DMS79 (cell line): ENCODE measurements around the gene COQ8B.
"Not testable (repeated sequence)": the region's sequence is repeated elsewhere in the genome, so short reads cannot be mapped to it uniquely, and the experiment has no call there.

Experiments
- DNase-seq: peaks from one replicate; lab custom pipeline; 2025; lab: John Stamatoyannopoulos, UW

The COQ8B gene

GRCh38 chr19:40742477-40742876 lies 25.8 kb upstream of the COQ8B start:
- no peak for DNase-seq

DNA sequence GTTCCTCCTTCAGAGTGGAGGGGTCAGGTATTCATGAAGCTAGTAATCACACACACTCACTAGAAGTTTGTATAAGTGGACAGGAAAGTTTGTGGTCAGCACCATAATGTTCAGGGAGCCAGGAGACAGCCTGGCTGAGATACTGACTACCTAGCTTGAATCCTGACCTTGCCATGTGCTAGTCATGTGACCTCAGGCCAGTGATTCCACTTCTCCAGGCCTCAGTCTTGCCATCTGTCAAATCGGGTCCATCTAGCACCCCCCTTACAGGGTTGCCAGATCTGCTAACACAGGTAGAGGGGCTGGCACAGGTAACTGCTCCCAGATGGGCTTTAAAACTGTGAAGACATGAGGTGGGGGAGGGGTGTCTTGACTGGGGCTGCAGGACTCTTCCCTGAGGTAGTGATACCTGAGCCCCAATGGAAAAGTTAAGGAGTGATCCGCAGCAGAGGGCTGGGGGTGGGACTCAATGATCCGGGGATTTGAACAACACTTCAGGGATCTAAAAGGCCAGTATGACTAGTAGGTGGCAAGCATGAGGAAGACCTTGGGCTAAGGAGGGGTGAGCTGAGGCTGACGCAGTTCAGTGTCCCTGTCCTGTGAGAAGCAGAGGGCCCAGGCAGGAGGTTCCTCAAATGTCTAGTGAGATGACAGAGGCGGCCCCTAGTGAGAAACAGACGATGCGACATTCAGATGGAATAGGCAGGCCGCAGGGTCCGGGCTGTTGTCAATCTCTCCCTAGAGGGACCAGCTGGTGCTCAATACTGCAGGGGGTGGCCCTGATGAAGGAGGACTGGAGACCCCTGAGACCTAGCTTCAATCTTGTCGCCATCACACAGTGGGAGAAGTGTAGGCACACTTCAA lies 25.1 kb upstream of the COQ8B start:
- no peak for DNase-seq

GRCh38 chr19:40740747-40741146 lies 24.1 kb upstream of the COQ8B start:
- no peak for DNase-seq

GRCh38 chr19:40739871-40740703 lies 23.4 kb upstream of the COQ8B start:
- no peak for DNase-seq

DNA sequence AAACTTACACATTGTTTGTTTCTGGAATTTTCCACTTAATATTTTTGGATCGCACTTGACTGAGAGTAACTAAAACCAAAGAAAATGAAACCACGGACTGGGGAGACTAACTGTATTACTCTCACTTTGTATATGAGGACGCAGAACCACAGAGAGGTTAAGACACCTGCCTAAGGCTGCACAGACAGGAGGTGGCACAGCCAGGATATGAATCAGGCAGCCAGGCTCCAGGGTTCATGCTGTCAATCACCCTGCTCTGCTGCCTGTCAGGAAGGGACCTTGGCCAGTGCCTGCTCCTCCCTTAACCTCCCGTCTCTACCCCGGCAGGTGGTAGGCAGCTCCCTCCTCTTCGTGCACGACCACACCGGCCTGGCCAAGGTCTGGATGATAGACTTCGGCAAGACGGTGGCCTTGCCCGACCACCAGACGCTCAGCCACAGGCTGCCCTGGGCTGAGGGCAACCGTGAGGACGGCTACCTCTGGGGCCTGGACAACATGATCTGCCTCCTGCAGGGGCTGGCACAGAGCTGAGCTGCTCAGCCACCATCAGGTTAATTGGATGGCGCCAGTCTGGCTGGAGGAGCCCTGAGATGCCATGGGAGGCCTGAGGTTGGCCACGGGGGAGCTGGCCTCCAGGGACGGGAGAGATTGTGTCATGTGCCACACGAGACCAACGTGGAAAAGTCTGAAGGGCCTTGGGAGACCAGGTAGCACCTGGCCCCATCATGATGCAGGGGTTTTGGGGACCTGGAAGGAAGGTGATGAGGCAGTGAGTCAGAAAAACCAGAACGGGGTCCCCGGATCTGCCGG lies 22.5 kb upstream of the COQ8B start:
- no peak for DNase-seq

DNA sequence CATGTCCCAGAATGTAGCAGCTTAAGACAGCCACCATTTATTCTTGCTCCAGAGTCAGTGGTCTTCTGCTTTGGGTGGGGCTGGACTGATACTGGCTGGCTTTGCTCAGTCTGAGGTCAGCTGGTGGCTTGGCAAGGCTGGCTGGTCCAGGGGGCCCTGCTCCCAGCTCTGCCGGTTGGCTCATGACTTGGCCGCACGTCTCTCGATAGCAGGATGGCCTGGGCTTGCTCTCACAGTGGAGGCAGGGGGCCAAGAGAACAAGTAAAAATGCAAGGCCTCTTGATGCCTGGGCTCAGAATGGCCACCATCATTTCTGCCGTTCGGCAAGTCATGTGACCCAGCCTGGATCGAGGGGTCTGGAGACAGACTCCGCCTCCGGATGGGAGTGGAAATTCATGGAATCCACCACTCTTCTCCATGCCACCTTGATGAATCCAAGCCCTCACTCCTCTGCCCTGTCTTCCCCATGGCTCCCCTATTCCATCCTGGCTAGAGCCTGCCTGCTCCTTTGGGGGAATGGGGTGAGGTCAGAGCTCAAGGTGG lies 20.5 kb upstream of the COQ8B start:
- no peak for DNase-seq

DNA sequence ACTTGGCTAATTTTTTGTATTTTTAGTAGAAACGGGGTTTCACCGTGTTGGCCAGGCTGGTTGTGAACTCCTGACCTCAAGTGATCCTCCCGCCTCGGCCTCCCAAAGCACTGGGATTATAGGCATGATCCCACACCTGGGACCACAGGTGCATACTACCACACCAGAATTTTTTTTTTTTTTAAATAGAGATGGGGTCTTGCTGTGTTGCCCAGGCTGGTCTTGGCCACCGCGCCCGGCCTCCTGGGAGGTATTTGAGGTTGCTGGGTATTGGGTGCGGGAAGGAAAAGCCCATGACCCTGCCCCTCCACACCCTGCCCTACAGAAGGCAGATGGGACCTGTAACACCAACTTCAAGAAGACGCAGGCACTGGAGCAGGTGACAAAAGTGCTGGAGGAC lies 20.0 kb upstream of the COQ8B start:
- DNase-seq = no peak

- DNase-seq = no peak
Observed at GRCh38 chr19:40735013-40735771, 18.5 kb upstream of the COQ8B start.

DNA sequence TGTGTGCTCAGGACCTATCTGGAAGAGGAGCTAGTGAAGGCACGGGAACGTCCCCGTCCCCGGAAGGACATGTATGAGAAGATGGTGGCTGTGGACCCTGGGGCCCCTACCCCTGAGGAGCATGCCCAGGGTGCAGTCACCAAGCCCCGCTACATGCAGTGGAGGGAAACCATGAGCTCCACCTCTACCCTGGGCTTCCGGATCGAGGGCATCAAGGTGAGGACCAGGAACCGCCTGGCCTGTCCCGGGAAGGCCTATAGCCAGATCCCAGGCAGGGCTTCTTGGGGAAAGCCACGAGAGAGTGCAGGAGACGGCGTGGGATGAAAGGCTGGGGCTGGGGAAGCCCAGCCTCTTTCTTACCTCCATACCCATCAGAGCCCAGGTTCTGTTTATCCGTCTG lies 16.5 kb upstream of the COQ8B start:
- no peak for DNase-seq

DNA sequence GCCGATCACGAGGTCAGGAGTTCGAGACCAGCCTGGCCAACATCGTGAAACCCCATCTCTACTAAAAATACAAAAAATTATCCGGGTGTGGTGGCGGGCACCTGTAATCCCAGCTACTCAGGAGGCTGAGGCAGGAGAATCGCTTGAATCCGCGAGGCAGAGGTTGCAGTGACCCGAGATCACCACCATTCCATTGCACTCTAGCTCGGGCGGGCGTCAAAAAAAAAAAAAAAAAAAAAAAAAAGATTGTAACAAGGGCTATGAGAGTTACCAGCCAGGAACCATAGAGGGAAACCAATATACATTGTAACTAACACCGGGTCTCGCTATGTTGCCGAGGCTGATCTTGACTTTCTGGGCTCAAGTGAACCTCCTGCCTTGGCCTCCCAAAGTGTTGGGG lies 15.6 kb upstream of the COQ8B start:
- not testable (repeated sequence) for DNase-seq

DNA sequence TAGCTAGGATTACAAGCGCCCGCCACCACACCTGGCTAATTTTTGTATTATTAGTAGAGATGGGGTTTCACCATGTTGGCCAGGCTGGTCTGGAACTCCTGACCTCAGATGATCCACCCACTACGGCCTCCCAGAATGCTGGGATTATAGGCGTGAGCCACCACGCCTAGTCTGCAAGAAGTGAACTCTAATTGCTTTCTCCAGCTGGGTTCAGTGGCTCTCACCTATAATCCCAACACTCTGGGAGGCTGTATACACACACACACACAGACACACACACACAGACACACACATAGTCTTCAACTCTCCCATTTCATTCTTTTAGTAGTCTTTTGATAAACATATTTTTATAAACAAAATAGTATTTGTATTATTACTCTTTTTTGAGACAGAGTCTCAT lies 13.4 kb upstream of the COQ8B start:
- not testable (repeated sequence) for DNase-seq

- DNase-seq = no peak
Observed at GRCh38 chr19:40726279-40726678, 9.6 kb upstream of the COQ8B start.

DNA sequence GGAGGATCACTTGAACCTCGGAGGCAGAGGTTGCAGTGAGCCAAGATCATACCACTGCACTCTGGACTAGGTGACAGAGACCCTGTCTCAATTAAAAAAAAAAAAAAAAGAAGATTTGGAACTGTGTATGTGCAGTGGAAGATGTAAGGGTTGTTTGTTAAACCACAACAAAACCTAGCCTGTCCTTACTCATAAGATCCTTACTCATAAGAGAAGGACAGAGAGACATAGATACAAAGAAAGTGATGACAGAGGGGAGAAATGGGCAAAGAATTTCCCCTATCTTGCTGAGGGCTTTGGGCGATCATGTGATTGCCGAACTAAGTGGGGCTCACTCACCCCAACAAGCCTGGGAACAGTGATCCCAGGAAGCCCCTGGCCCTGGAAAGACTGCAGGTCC lies 8.2 kb upstream of the COQ8B start:
- DNase-seq = no peak

- DNase-seq = no peak
Observed at GRCh38 chr19:40724315-40724714, 7.6 kb upstream of the COQ8B start.

GRCh38 chr19:40723661-40724254 lies 7.1 kb upstream of the COQ8B start:
- no peak for DNase-seq

- DNase-seq = no peak
Observed at GRCh38 chr19:40721936-40722661, 5.4 kb upstream of the COQ8B start.

- no peak for DNase-seq
Observed at GRCh38 chr19:40721140-40721486, 4.4 kb upstream of the COQ8B start.

- no peak for DNase-seq
Observed at GRCh38 chr19:40719414-40719894, 2.8 kb upstream of the COQ8B start.

DNA sequence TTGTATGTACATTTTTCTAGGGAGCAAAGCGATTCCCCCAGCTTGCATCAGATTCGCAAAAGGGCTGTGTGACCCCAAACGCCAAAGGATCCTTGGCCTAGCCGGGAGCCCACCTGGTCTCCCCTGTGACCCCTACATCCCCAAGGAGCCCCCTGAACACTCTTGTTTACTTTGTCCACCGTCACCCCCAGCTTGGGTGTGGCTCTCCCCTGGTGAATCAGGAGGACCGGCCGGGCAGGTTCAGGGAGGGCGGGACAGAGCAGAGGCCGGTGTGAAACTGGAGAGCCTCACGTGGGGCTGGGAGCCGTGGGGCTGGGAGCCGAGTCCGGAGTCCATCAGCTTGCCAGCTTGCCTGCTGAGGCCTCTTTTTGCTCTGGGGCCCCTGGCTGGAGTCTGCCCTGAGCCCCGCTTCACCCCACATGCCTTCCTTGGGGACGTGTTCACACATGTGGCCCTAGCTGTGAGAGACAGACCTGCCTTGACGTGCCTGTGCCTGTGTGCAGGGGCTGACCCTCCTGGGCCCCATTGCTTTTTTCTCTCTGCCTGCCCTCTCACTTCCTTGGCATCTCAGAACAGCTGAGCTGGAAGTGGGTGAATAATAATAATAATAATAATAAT lies 2.2 kb upstream of the COQ8B start:
- peak; percentile 16 for DNase-seq
